IMR-90 (cell line): ENCODE data around the gene RPL31.

Experiments
- CTCF ChIP-seq: conservative IDR thresholded peaks from 2 replicates; pipeline ENCODE4 v1.5.1; 2012; ENCODE audit warnings: mild to moderate bottlenecking, low read depth, low read length, improper control_type of control experiment
- MAZ ChIP-seq: IDR thresholded peaks from 2 replicates; pipeline ENCODE4 v1.6.1; 2012; ENCODE audit warnings: low read depth, mild to moderate bottlenecking, low read length, improper control_type of control experiment, moderate library complexity, borderline replicate concordance
- NFE2L2 ChIP-seq: fragments of 150-350 bp; IDR thresholded peaks from 2 replicates; pipeline ENCODE4 v1.6.1; 2016; ENCODE audit warnings: low read depth, mild to moderate bottlenecking, low read length
- POLR2A ChIP-seq: IDR thresholded peaks from 2 replicates; pipeline ENCODE4 v1.6.1; 2012; ENCODE audit warnings: mild to moderate bottlenecking, low read depth, low read length
- RCOR1 ChIP-seq: IDR thresholded peaks from 2 replicates; pipeline ENCODE4 v1.6.1; 2012; ENCODE audit warnings: mild to moderate bottlenecking, low read length, improper control_type of control experiment; ENCODE audit not compliant: insufficient replicate concordance
- RFX5 ChIP-seq: IDR thresholded peaks from 2 replicates; pipeline ENCODE4 v1.8.0; 2012; ENCODE audit warnings: low read depth, mild to moderate bottlenecking, low read length, moderate library complexity

GRCh38 chr2:101030866-101031554 lies 28.9 kb downstream of the RPL31 start:
- TF ChIP-seq RFX5 (no peak), POLR2A (no peak), CTCF (no peak), MAZ (no peak), RCOR1 (no peak), NFE2L2 (no peak)
